Stimulated activated CD8-positive, alpha-beta memory T cell treated with anti-CD3 and anti-CD28 coated beads, Interleukin-15, amount 100 ng/mL, for 24 hours (primary cell): ENCODE results near the gene EPG5.
"Not testable (repeated sequence)": the region's sequence is repeated elsewhere in the genome, so short reads cannot be mapped to it uniquely, and the experiment has no call there.

ENCODE experiments used
- DNase-seq: peaks from one replicate; pipeline ENCODE4 v3.0.0-alpha.2; 2020; ENCODE audit warnings: low read depth

EPG5 gene

GRCh38 chr18:45974088-45974536, 7.0 kb upstream of the EPG5 start:
- DNase-seq, result no peak

GRCh38 chr18:45964913-45965312, 2.2 kb downstream of the EPG5 start:
- DNase-seq, result not testable (repeated sequence)

- DNase-seq, result no peak
Observed at GRCh38 chr18:45962866-45963265, 4.3 kb downstream of the EPG5 start.

GRCh38 chr18:45962461-45962860, 4.7 kb downstream of the EPG5 start:
- no peak for DNase-seq

GRCh38 chr18:45959484-45959883, 7.6 kb downstream of the EPG5 start:
- DNase-seq, result not testable (repeated sequence)

DNA sequence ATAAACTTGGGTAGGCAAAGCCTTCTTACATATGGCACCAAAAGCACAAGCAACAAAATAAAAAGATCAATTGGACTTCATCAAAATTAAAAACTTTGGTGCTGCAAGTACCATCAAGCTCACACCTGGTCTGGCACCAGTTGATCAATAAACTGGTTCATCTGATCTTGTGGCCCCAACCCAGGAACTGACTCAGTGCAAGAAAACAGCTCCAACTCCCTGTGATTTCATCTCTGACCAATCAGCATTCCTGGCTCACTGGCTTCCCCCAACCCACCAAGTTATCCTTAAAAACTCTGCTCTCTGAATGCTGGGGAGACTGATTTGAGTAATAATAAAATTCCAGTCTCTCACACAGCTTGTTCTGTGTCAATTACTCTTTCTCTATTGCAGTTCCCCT, 8.4 kb downstream of the EPG5 start:
- DNase-seq, result no peak

- DNase-seq, result no peak
Observed at GRCh38 chr18:45958027-45958426, 9.1 kb downstream of the EPG5 start.

- DNase-seq, result no peak
Observed at GRCh38 chr18:45957100-45957499, 10.0 kb downstream of the EPG5 start.

- no peak for DNase-seq
Observed at GRCh38 chr18:45954070-45954934, 12.8 kb downstream of the EPG5 start.

DNA sequence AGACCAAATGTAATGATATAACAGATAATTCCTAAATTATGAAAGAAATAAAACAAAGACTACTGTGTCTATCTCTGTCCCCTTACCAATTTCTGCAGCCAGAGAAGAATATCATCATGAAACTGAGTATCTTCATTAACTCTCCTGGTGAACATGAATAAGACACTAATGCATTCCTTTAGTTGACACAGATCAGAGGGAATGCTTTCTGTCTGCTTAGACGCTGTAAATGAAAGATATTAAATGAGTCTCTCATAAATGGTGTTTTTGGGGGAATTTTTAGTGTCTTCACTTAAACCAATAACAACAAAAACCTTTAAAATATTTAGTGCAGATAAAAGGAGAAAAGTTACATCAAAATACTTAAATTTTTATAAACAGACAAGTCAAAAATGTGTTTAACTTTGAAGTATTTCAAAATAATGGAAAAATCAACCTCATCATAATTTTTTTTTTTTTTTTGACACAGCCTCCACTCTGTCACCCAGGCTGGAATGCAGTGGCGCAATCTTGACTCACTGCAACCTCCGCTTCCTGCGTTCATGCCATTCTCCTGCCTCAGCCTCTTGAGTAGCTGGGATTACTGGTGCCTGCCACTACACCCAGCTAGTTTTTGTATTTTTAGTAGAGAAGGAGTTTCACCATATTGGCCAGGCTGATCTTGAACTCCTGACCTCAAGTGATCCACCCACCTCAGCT, 16.0 kb downstream of the EPG5 start:
- no peak for DNase-seq

GRCh38 chr18:45945669-45946068, 21.5 kb downstream of the EPG5 start:
- DNase-seq, result no peak

DNA sequence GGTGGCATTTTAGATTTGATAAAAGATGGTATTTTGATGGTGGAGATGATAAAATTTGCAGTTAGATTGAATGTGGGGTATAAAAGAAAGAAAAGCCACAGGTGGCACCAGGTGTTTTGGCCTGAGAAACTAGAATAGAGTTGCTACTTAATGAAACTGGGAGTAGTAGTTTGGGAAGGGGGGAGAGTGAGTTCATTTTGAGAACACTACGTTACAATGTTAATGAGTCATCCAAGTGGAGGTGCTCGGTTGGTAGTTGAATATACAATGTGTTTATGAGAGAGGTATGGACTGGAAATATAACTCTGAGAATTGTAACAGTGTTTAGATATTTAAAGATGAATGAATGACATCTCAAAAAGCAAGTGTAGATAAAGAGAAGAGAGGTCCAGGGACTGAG, 26.4 kb downstream of the EPG5 start:
- no peak for DNase-seq

DNA sequence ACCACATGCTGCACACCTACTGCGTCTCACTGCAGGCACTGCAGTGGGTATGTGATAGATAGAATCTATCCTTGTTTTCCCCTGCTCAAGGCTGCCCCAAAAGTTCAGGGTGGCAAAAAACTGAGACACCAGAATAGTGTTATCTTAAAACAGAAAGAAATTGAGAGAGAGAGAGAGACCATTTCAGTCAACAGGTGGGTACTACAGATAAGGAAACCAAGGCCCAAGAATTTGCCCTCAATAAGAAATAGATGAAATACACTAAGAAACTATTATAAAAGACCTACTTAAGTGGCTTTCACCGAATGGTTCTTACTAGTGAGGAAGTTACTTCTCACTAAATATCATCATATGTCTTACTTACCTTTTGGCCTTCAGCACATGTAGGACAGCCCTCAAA, 27.9 kb downstream of the EPG5 start:
- no peak for DNase-seq

DNA sequence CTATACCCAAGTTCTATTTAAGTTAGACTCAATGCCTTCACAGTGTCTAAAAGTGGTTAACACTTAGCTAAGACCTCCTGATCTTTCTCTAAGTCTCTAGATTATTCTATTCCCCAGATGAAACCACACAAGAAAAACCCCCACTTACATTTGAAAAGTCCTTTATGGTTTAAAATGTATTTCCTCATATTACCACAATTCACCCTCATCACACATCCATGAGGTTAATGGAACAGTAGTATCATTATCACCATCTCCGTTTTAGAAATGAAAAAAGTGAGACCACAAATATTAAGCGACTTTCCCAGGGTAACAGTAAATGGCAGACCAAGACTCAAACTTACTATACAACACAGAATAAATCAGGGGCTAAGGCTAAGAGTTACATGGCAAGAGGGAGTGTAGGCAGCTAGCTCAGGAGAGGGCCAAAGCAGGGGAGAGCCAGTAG, 28.6 kb downstream of the EPG5 start:
- no peak for DNase-seq

GRCh38 chr18:45935591-45936335, 31.4 kb downstream of the EPG5 start:
- no peak for DNase-seq

- no peak for DNase-seq
Observed at GRCh38 chr18:45932708-45933107, 34.4 kb downstream of the EPG5 start.

DNA sequence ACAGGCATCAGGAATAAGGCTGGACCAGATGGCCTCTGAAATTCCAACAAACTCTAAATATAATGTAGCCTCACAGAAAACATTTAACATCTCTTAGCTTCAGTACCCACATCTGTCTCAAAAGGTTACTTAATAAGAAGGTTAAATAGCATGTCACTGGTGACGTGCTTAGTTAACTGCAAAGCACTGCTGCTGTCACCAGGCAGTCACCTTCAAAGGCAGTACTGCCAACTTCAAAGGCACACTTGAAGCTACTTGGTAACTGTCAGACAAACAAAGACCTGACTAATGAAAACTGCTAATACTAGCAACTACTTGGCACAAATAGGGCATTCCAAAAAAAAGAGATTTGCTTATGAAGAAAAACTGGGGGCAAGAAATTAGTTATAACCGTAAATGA, 36.2 kb downstream of the EPG5 start:
- no peak for DNase-seq

- DNase-seq, result no peak
Observed at GRCh38 chr18:45926691-45927090, 40.4 kb downstream of the EPG5 start.

DNA sequence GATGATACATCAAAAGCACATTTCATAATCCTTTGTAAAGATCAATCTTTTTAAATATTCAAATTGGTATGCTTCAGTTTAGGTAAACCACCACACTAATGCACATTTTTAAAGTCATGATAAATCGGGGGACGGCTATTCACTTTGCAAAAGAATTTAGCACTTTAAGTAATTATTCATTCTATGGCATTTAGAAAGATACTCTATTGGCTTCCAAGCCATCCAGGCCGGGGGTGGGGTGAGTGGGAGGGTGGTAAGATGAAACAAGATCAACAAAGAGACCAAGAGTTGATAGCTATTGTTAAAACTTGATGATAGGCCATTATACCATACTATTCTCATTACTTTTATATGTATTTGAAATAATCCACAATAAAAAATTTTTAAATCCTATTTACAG, 41.0 kb downstream of the EPG5 start:
- no peak for DNase-seq

DNA sequence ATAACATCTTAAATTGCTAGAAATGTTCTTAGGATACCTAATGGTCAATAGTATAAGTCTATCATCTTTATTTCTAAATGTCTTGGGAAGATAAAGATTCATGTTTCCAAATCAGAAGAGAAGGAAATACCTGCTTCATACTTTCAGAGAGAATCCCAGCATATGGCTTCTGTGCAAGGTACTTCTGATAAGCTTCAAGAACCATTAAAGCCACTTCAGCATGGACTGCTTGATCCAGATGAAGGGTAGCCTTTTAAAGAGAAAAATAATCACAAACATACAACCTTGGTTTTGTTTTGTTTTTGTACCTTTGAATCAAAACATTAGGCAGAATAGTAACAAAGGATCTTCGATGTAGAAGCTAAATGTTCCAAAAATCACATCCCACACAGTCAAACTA, 44.0 kb downstream of the EPG5 start:
- DNase-seq, result no peak

DNA sequence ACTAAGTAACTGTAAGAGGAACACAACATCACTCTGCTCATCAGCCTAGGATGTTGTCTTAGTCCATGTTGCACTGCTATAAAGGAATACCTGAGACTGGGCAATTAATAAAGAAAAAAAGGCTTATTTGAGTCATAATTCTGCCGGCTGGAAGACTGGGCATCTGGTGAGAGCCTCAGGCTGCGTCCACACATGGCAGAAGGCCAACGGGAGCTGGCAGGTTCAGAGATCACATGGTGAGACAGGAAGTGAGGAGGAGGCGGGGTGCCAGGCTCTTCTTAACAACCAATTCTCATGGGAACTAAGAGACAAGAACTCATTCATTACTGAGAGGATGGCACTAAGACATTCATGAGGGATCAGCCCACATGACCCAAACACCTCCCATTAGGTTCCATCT, 46.8 kb downstream of the EPG5 start:
- no peak for DNase-seq

DNA sequence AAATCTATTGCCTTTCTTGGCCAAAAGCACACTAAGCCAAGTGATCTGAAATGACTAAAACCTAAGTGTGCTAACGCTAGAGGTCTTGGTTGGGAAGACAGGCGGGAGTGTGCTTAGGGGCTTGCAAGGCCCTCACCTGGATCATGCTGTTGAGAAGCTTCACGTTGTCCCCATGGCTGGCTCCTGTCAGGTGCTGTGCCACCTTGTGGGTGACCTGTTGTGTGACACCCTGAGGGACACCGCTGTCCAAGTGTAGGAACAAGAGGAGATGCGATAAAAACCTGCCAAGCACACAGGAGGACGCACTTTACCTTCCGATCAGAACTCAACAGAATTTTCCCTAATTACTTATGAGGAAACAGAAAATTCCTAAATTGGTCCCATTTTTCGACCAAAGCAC, 50.8 kb downstream of the EPG5 start:
- no peak for DNase-seq

DNA sequence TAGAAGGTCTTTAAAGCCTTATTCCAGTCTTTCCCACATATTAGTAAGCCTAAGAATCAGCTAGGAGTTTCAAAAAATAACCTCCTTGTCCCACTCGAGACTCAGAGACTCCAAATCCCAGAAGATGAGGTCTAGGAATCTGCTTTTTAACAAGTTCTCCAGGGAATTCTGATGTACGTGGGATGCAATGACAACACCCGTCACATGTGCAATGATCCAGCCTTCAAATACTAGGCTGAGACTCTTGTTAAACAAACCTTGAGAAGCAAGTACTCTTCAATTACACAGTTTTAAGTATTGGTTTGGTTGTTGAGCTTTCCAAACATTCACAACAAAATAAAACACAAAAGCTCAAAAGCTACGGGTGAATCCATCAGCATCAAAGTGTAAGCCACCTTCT, 53.9 kb downstream of the EPG5 start:
- no peak for DNase-seq
